Upper lobe of left lung (tissue), 6 donors: Measurements from ENCODE around the gene SSX7. TPM values are rescaled to one million over a fixed set of nuclear protein-coding genes. Genes with fewer than 3 reads are reported as not detected.

Source experiments
- ATAC-seq, 2 donors: fragments of 200-7000 bp; cut with Tn5 transposase; one replicate each; pipeline ENCODE4 v1.9.1; 2022; ENCODE audit warnings: mild to moderate bottlenecking in 2 of 2, moderate library complexity in 2 of 2; ENCODE audit not compliant: low FRiP score in 2 of 2
- DNase-seq, 2 donors: peaks; one replicate each; pipeline ENCODE4 v3.0.0-alpha.2; 2019 to 2020
- H3K27ac ChIP-seq, 4 donors: fragments of 200-600 bp; sonication (generic); one replicate each; pipeline ENCODE4 v1.5.1; 2016 to 2019
- H3K27me3 ChIP-seq, 4 donors: fragments of 200-600 bp; sonication (generic); one replicate each; pipeline ENCODE4 v1.5.1; 2017 to 2019
- H3K36me3 ChIP-seq, 4 donors: fragments of 200-600 bp; sonication (generic); one replicate each; pipeline ENCODE4 v1.5.1; 2016 to 2019
- H3K4me1 ChIP-seq, 4 donors: fragments of 200-600 bp; sonication (generic); one replicate each; pipeline ENCODE4 v1.5.1; 2018 to 2019
- H3K4me3 ChIP-seq, 4 donors: fragments of 200-600 bp; sonication (generic); one replicate each; pipeline ENCODE4 v1.5.1; 2017 to 2019; ENCODE audit warnings: mild to moderate bottlenecking in 2 of 4, moderate library complexity in 1 of 4
- H3K9me3 ChIP-seq, 4 donors: fragments of 200-600 bp; sonication (generic); one replicate each; pipeline ENCODE4 v1.5.1; 2018 to 2019
- CTCF ChIP-seq, 6 experiments: fragments of 450-650 bp in 4 of 6; fragments of 200-600 bp in 2 of 6; sonication (generic) in 2 of 6; IDR thresholded peaks; one replicate each; pipeline ENCODE4 v1.5.1; 2016 to 2019; ENCODE audit warnings: antibody characterized with exemption in 6 of 6
- EP300 ChIP-seq, 4 donors: sonication (generic); formaldehyde crosslinking; IDR thresholded peaks; one replicate each; pipeline ENCODE4 v1.5.1; 2017; ENCODE audit warnings: antibody characterized with exemption in 4 of 4, control low read depth in 2 of 4
- POLR2A ChIP-seq, 4 donors: fragments of 450-650 bp; IDR thresholded peaks; one replicate each; pipeline ENCODE4 v1.5.1; 2016 to 2017; ENCODE audit warnings: antibody characterized with exemption in 4 of 4, mild to moderate bottlenecking in 2 of 4
- POLR2AphosphoS5 ChIP-seq, 2 donors: sonication (generic); formaldehyde crosslinking; IDR thresholded peaks; one replicate each; pipeline ENCODE4 v1.5.1; 2017; ENCODE audit warnings: antibody characterized with exemption in 2 of 2
- WGBS, 2 donors: methylation state at CpG; one replicate each; pipeline ENCODE4 v1.1.5; 2017 to 2018; 5-methylcytosine and 5-hydroxymethylcytosine counted together
- small RNA-seq, 4 donors: library from RNA; depleted of rRNA; stranded (forward); fragments of <200 nt; gene quantifications; one replicate each; pipeline ENCODE3, GENCODE V24; 2016
- total RNA-seq, 6 donors: library from RNA; depleted of rRNA in 4 of 6; stranded (reverse); fragments of >200 nt in 4 of 6; gene quantifications; one replicate each; pipeline versions ENCODE4 v1.1.0 to v1.2.1, GENCODE V29; 2016 to 2021
- donor health status: DM: no; HTN: no; CAD: no; lungs with moderate emphysema.
- donor health status: DM: no; HTN: yes; CAD: no; lungs with severe emphysema.

Gene SSX7
- total RNA-seq, 6 donors from 2014 or later: not detected

GRCh38 chrX:52598886-52599285 is 55.8 kb downstream of the SSX7 start:
- Histone ChIP-seq H3K27ac (no peak overlapping the region), H3K4me1 (no peaks in the 10 kb centered on the region), H3K36me3 (no peaks in the 10 kb centered on the region), H3K27me3 (no peaks in the 10 kb centered on the region), H3K4me3 (no peak overlapping the region), H3K9me3 (no peaks in the 10 kb centered on the region)
- TF ChIP-seq CTCF (IDR thresholded peaks at IDR 0.05): no peak
- no peak for TF ChIP-seq EP300 (IDR thresholded peaks at IDR 0.05)
- TF ChIP-seq POLR2AphosphoS5 (IDR thresholded peaks at IDR 0.05): no peak
- no peak for TF ChIP-seq POLR2A (IDR thresholded peaks at IDR 0.05)
- 71 to 94% methylated on average over 6 to 7 of the region's 7 CpGs for WGBS, 2 donors
- DNase-seq (no peak), ATAC-seq (no peak)

- no peak overlapping the region for H3K27ac ChIP-seq
- H3K9me3 ChIP-seq: no peaks in the 10 kb centered on the region
- 91 to 94% methylated on average over 6 of the region's 6 CpGs for WGBS, 2 donors
- H3K27me3 ChIP-seq: no peaks in the 10 kb centered on the region
- ATAC-seq (no peak), DNase-seq (no peak)
- H3K4me3 ChIP-seq: no peak overlapping the region
- no peaks in the 10 kb centered on the region for H3K4me1 ChIP-seq
- H3K36me3 ChIP-seq: no peaks in the 10 kb centered on the region
- TF ChIP-seq EP300 (IDR thresholded peaks at IDR 0.05) (no peak), POLR2AphosphoS5 (IDR thresholded peaks at IDR 0.05) (no peak), CTCF (IDR thresholded peaks at IDR 0.05) (no peak), POLR2A (IDR thresholded peaks at IDR 0.05) (no peak)
Observed at GRCh38 chrX:52594658-52595057, 60.0 kb downstream of the SSX7 start.

Small RNA genes lying within 50 kb of the gene (small RNA-seq; reads per million reads assigned to genes)
- gene AL450023.3 (0 reads per million in 4 donors), gene RNA5SP504 (0 reads per million in 4 donors)

Other genes with a start within 250 kb of the SSX7 start
- gene XAGE1A, start 159.1 kb downstream of the SSX7 start, total RNA-seq: 1 to 10 TPM in 1 of 6 donors, under 1 TPM in 1, not detected in 4; 0.54 to 2.1 TPM
- gene XAGE1B, start 137.8 kb downstream of the SSX7 start, total RNA-seq: 1 to 10 TPM in 2 of 6 donors, under 1 TPM in 1, not detected in 3; 0.54 to 3.2 (median 2.1) TPM
- not detected for gene SSX2, start 52.3 kb upstream of the SSX7 start, total RNA-seq
- not detected for gene SSX2B, start 96.4 kb upstream of the SSX7 start, total RNA-seq
- not detected for gene SPANXN5, start 142.5 kb upstream of the SSX7 start, total RNA-seq
- not detected for gene XAGE5, start 156.4 kb upstream of the SSX7 start, total RNA-seq
- not detected for gene XAGE3, start 213.2 kb upstream of the SSX7 start, total RNA-seq
- 100 to 1,000 TPM in 2 of 6 donors, 10 to 100 TPM in 4; 14.1 to 216 (median 17.2) TPM for gene FAM156B, start 242.4 kb upstream of the SSX7 start, total RNA-seq